Brain microvascular endothelial cell (primary cell): Measurements from ENCODE around the gene ATP13A2.

ENCODE experiments used
- DNase-seq: peaks from one replicate; pipeline ENCODE4 v3.0.0-alpha.2; 2020
- H3K27ac ChIP-seq: fragments of 250-450 bp; sonication (Bioruptor Pico); 2 replicates; pipeline ENCODE4 v1.5.1; 2020; ENCODE audit warnings: mild to moderate bottlenecking, moderate library complexity
- H3K27me3 ChIP-seq: fragments of 250-450 bp; sonication (Bioruptor Pico); replicated peaks from 2 replicates; pipeline ENCODE4 v1.5.1; 2020; ENCODE audit warnings: mild to moderate bottlenecking
- H3K36me3 ChIP-seq: fragments of 250-450 bp; sonication (Bioruptor Pico); replicated peaks from 2 replicates; pipeline ENCODE4 v1.5.1; 2020; ENCODE audit warnings: mild to moderate bottlenecking
- H3K4me3 ChIP-seq: 2 replicates; pipeline ENCODE4 v1.5.1; 2011; ENCODE audit warnings: low read depth, mild to moderate bottlenecking, control low read depth, low read length, moderate library complexity
- CTCF ChIP-seq: IDR thresholded peaks from 2 replicates; pipeline ENCODE4 v1.5.1; 2011; ENCODE audit warnings: low read depth, mild to moderate bottlenecking, moderate library complexity, low read length, control low read depth, inconsistent platforms; ENCODE audit errors: missing control alignments
- in situ Hi-C: cut with HindIII; loops from 2 replicates; pipeline ENCODE4 v1.10.0; 2017; ENCODE audit warnings: low sequenced_read_pairs, low pct_ligation_motif_present

The ATP13A2 gene

GRCh38 chr1:16989676-16990391 is 21.9 kb downstream of the ATP13A2 start:
- in situ Hi-C loops = no loop called here
- no peak for DNase-seq
- Histone ChIP-seq H3K4me3 (no peak overlapping the region), H3K27me3 (no peaks in the 10 kb centered on the region), H3K36me3 (peaks cover 18% of the 10 kb centered on the region), H3K27ac (no peak overlapping the region)
- TF ChIP-seq CTCF = no peak

GRCh38 chr1:16988210-16988609 is 23.5 kb downstream of the ATP13A2 start:
- Histone ChIP-seq H3K4me3 (no peak overlapping the region), H3K27me3 (no peaks in the 10 kb centered on the region), H3K36me3 (peaks cover 18% of the 10 kb centered on the region), H3K27ac (no peak overlapping the region)
- no peak for DNase-seq
- in situ Hi-C loops = no loop called here
- TF ChIP-seq CTCF = no peak

- no peak for DNase-seq
- Histone ChIP-seq H3K4me3 (no peak overlapping the region), H3K36me3 (peaks cover 18% of the 10 kb centered on the region), H3K27ac (no peak overlapping the region), H3K27me3 (no peaks in the 10 kb centered on the region)
- in situ Hi-C loops = no loop called here
- TF ChIP-seq CTCF = peak; percentile 66
Observed at GRCh38 chr1:16986962-16987361, 24.8 kb downstream of the ATP13A2 start.

- no peak for DNase-seq
- H3K27ac ChIP-seq = no peak overlapping the region
- TF ChIP-seq CTCF = no peak
- in situ Hi-C loops = no loop called here
- H3K27me3 ChIP-seq = no peaks in the 10 kb centered on the region
- peaks cover 18% of the 10 kb centered on the region for H3K36me3 ChIP-seq
- no peak overlapping the region for H3K4me3 ChIP-seq
Observed at GRCh38 chr1:16986560-16986959, 25.2 kb downstream of the ATP13A2 start.

GRCh38 chr1:16986113-16986512 is 25.6 kb downstream of the ATP13A2 start:
- Histone ChIP-seq H3K4me3 (no peak overlapping the region), H3K36me3 (peaks cover 14% of the 10 kb centered on the region), H3K27me3 (no peaks in the 10 kb centered on the region), H3K27ac (no peak overlapping the region)
- in situ Hi-C loops = no loop called here
- TF ChIP-seq CTCF = no peak
- no peak for DNase-seq

GRCh38 chr1:16984717-16985116 is 27.0 kb downstream of the ATP13A2 start:
- DNase-seq = peak; percentile 59
- no peaks in the 10 kb centered on the region for H3K27me3 ChIP-seq
- H3K36me3 ChIP-seq = peaks cover 14% of the 10 kb centered on the region
- H3K4me3 ChIP-seq = no peak overlapping the region
- H3K27ac ChIP-seq = peak overlapping the region; percentile 14
- no peak for TF ChIP-seq CTCF
- in situ Hi-C loops = no loop called here
